Activated B cell treated with CpG ODN at 0.5 μM for 24 hours (primary cell): ENCODE results near the gene AFF3. TPM values are rescaled to one million over a fixed set of nuclear protein-coding genes. Genes with fewer than 3 reads are reported as not detected.
A peak's percentile ranks its signal among the peaks of the same experiment; 100 is the strongest.

Experiments used
- ATAC-seq: fragments of 200-7000 bp; cut with Tn5 transposase; one replicate; pipeline ENCODE4 v1.10.0; 2021; ENCODE audit warnings: low read depth, mild to moderate bottlenecking, moderate library complexity
- CTCF ChIA-PET: fragments of 350-600 bp; sonication (Branson Sonifier 250); formaldehyde crosslinking; loops from one replicate; lab custom pipeline; 2021; ENCODE audit warnings: antibody characterized with exemption; lab: Charles Lee
- POLR2A ChIA-PET: fragments of 350-600 bp; sonication (Branson Sonifier 250); formaldehyde crosslinking; loops from one replicate; lab custom pipeline; 2021; ENCODE audit warnings: antibody characterized with exemption; lab: Charles Lee
- DNase-seq: peaks from one replicate; pipeline ENCODE4 v3.0.0; 2022
- H3K27ac Mint-ChIP-seq: one replicate; pipeline ENCODE4 v1.8.0; 2020; ENCODE audit warnings: mixed read lengths
- H3K27me3 Mint-ChIP-seq: one replicate; pipeline ENCODE4 v1.8.0; 2021; ENCODE audit warnings: mixed read lengths
- H3K36me3 Mint-ChIP-seq: one replicate; pipeline ENCODE4 v1.8.0; 2021; ENCODE audit warnings: low read depth, mixed read lengths
- H3K4me1 Mint-ChIP-seq: one replicate; pipeline ENCODE4 v1.8.0; 2021; ENCODE audit warnings: mixed read lengths
- H3K4me3 Mint-ChIP-seq: one replicate; pipeline ENCODE4 v1.8.0; 2020; ENCODE audit warnings: mild to moderate bottlenecking, mixed read lengths
- H3K9me3 Mint-ChIP-seq: one replicate; pipeline ENCODE4 v1.8.0; 2020; ENCODE audit warnings: mixed read lengths
- intact Hi-C: fragments of 100-400 bp; cut with micrococcal nuclease; formaldehyde crosslinking; loops from one replicate; pipeline ENCODE4 v1.15.1; 2024
- total RNA-seq: library from RNA; stranded (reverse); gene quantifications from 2 replicates; pipeline ENCODE4 v1.2.3, GENCODE V29; 2022
- TF ChIP-seq, protein P1 (sequence below): fragments of 200-600 bp; IDR thresholded peaks from one replicate; pipeline ENCODE4 v1.8.0; 2022; ENCODE audit warnings: antibody characterized with exemption, mild to moderate bottlenecking

AFF3 gene
- total RNA-seq, 1 donor from 2014 or later: 271 TPM

DNA sequence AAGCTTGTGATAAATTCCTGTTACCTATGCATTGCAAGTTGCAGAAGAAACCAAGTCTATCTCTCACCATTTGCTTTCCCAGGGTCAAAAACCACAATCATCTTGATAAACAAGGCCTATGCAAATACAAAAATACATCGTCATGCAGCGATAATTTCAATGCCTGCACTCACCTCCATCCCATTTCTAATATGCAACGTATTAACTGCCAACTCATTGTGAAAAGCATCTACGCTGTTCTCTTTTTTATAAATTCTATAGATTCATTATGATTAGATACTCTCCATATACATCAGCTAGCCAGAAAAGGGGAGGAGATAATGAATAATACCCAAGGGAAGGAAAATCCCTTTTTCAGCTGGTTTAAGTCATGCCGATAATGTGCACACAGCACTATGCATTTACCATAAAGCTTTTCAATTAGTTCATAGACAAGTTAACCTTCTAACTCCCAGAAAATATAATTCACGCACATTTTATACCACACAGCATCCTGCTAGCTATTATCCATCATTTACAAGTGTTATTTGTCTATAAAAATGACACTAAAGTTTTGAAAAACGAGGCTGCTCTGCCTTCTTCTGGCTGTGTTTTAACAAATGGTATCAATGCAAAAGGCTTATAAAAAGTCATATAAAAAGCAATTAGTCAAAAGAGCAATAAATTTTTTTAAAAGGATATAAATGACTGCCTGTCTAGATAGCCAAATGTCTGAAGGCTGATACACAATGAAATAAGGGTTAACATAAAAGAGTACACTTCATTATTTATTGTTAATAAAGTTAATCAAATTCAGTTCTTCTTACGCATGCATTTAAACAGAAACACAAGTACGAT, 77.6 kb downstream of the AFF3 start:
- ChIA-PET POLR2A (interaction anchor here (1.0 to 1.3 kb wide), 2 partner anchors 76 to 171 kb away, joined by 3 read pairs; no protein-coding TSS in a partner anchor), CTCF (no interaction called here)
- no peak for DNase-seq
- peak overlapping the region; percentile 74 for H3K27ac Mint-ChIP-seq
- peaks cover 87% of the 10 kb centered on the region for H3K4me1 Mint-ChIP-seq
- TF ChIP-seq, protein P1, sequence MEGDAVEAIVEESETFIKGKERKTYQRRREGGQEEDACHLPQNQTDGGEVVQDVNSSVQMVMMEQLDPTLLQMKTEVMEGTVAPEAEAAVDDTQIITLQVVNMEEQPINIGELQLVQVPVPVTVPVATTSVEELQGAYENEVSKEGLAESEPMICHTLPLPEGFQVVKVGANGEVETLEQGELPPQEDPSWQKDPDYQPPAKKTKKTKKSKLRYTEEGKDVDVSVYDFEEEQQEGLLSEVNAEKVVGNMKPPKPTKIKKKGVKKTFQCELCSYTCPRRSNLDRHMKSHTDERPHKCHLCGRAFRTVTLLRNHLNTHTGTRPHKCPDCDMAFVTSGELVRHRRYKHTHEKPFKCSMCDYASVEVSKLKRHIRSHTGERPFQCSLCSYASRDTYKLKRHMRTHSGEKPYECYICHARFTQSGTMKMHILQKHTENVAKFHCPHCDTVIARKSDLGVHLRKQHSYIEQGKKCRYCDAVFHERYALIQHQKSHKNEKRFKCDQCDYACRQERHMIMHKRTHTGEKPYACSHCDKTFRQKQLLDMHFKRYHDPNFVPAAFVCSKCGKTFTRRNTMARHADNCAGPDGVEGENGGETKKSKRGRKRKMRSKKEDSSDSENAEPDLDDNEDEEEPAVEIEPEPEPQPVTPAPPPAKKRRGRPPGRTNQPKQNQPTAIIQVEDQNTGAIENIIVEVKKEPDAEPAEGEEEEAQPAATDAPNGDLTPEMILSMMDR: no peak
- no peaks in the 10 kb centered on the region for H3K27me3 Mint-ChIP-seq
- H3K9me3 Mint-ChIP-seq: peaks cover 3% of the 10 kb centered on the region
- H3K36me3 Mint-ChIP-seq: peaks cover 71% of the 10 kb centered on the region
- intact Hi-C loops: no loop called here
- peak overlapping the region; percentile 33 for H3K4me3 Mint-ChIP-seq
- ATAC-seq: peak; percentile 48

DNA sequence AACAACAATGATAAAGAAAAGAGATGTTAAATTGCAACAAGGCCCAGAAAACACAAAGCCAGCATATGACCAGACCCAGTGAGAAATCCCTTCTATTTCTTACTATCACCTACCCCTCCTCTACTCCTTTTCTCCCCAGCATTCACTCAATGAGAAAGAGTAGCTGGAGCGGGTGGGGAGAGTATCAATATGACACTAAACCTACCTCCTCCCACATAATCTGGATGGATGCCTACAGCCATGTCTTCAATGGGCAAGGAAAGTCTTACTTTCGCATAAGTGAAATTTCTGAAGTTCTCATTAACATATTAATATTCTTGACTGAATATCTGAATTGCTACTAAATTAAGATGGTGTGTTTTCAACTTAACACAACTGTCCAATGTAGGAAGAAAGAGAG, 78.2 kb downstream of the AFF3 start:
- Mint-ChIP-seq H3K4me3 (peak overlapping the region; percentile 33), H3K9me3 (peaks cover 3% of the 10 kb centered on the region), H3K27me3 (no peaks in the 10 kb centered on the region), H3K36me3 (peaks cover 74% of the 10 kb centered on the region), H3K27ac (peak overlapping the region; percentile 74), H3K4me1 (peaks cover 87% of the 10 kb centered on the region)
- ATAC-seq (no peak), DNase-seq (no peak)
- intact Hi-C loops: no loop called here
- CTCF ChIA-PET: no interaction called here
- TF ChIP-seq, protein P1: no peak
- POLR2A ChIA-PET: interaction anchor here (1.0 to 1.3 kb wide), 2 partner anchors 77 to 171 kb away, joined by 3 read pairs; no protein-coding TSS in a partner anchor

DNA sequence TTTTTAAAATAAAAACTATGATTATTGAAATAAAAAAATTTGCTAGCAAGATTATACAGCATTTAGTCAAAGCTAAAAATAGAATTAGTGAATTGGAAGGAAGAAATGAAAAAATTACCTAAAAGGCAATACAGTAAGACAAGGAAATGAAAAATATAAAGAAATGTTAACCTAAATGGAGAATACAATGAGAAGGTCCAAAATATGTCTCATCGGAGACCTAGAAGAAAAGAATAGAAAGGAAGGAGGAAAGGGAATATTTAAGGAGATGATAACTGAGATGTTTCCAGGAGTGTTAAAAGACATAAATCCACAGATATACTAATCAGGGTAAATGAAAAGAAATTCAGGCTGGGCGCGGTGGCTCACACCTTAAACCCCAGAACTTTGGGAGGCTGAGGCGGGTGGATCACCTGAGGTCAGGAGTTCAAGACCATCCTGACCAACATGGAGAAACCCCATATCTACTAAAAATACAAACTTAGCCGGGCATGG, 78.9 kb downstream of the AFF3 start:
- Mint-ChIP-seq H3K4me3 (no peak overlapping the region), H3K27ac (peak overlapping the region; percentile 41), H3K27me3 (no peaks in the 10 kb centered on the region), H3K36me3 (peaks cover 69% of the 10 kb centered on the region), H3K4me1 (peaks cover 82% of the 10 kb centered on the region), H3K9me3 (peaks cover 3% of the 10 kb centered on the region)
- no peak for ATAC-seq
- DNase-seq: no peak
- TF ChIP-seq, protein P1: no peak
- POLR2A ChIA-PET: no interaction called here
- CTCF ChIA-PET: no interaction called here
- intact Hi-C loops: no loop called here

DNA sequence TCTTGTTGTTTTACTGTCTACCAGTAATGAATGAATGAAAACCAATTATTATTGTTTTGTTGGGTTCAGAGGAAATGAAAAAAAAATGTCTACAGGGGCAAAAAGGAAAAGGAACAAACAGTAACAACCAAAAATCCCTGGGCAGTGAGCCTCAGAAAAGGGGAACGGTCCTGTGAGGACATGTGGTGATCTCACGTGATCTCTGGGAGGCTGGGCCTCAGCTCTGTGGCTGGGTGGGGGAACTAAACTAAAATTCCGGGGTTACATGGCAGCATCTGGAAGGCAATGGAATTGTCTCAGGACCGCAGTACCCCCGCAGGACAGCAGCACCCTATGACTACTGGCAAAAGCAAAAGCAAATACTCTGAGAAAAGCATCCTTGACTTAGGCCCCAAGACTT, 80.1 kb downstream of the AFF3 start:
- intact Hi-C loops: no loop called here
- Mint-ChIP-seq H3K27ac (peak overlapping the region; percentile 73), H3K27me3 (no peaks in the 10 kb centered on the region), H3K36me3 (peaks cover 69% of the 10 kb centered on the region), H3K4me3 (peak overlapping the region; percentile 32), H3K4me1 (peaks cover 78% of the 10 kb centered on the region), H3K9me3 (peaks cover 3% of the 10 kb centered on the region)
- ATAC-seq (no peak), DNase-seq (no peak)
- ChIA-PET CTCF (no interaction called here), POLR2A (interaction anchor here (0.6 to 1.6 kb wide), 3 partner anchors 34 to 181 kb away, joined by 4 to 6 read pairs (median 4); partner anchors contain the start of gene AFF3)
- TF ChIP-seq, protein P1: no peak

DNA sequence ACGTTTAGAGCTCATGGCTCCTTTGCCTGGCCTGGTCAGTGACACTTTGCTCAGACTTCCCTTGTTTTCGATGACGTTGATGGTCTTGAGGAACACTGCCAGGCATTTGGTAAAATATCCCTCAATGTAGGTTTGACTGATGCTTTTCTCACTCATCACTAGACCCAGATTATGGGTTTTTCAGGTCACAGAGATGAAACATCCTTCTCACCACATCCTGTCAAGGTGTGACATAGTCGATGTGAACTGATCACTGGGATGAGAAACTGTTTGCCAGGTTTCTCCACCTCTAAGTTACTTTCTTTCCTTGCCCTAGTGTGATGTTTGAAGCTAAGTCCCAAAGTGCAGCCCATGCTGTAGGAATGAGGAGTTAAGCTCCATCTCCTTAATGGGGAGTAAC, 81.5 kb downstream of the AFF3 start:
- Mint-ChIP-seq H3K36me3 (peaks cover 72% of the 10 kb centered on the region), H3K27ac (peak overlapping the region; percentile 54), H3K9me3 (peaks cover 3% of the 10 kb centered on the region), H3K4me3 (no peak overlapping the region), H3K27me3 (no peaks in the 10 kb centered on the region), H3K4me1 (peaks cover 72% of the 10 kb centered on the region)
- intact Hi-C loops: no loop called here
- no peak for DNase-seq
- ChIA-PET CTCF (interaction anchor here (0.6 kb wide), 1 partner anchor 317 kb away, joined by 3 read pairs; no protein-coding TSS in a partner anchor), POLR2A (interaction anchor here (0.8 to 1.6 kb wide), 2 partner anchors 81 to 174 kb away, joined by 3 to 4 read pairs; partner anchors contain the start of gene AFF3)
- TF ChIP-seq, protein P1: no peak
- no peak for ATAC-seq
